Spinal cord (tissue), 10 donors: ENCODE data around the gene WASHC2A. TPM values are rescaled to one million over a fixed set of nuclear protein-coding genes. Genes with fewer than 3 reads are reported as not detected.
"Not testable (repeated sequence)": the region's sequence is repeated elsewhere in the genome, so short reads cannot be mapped to it uniquely, and the experiment has no call there.

Experiments used
- DNase-seq, 6 donors: peaks; one replicate each; pipeline versions ENCODE4 v3.0.0 to v3.0.0-alpha.2; 2013 to 2015; ENCODE audit warnings: low spot score in 6 of 6, low read depth in 4 of 6
- H3K27ac ChIP-seq: one replicate; pipeline ENCODE4 v1.5.1; 2013; ENCODE audit warnings: low read depth, low read length, control low read depth
- H3K27me3 ChIP-seq: one replicate; pipeline ENCODE4 v1.6.1; 2013; ENCODE audit warnings: low read length; ENCODE audit not compliant: control insufficient read depth, insufficient read depth
- H3K36me3 ChIP-seq: one replicate; pipeline ENCODE4 v1.6.1; 2013; ENCODE audit warnings: low read length; ENCODE audit not compliant: control insufficient read depth, insufficient read depth
- H3K4me1 ChIP-seq: one replicate; pipeline ENCODE4 v1.6.1; 2013; ENCODE audit warnings: low read length; ENCODE audit not compliant: control insufficient read depth, insufficient read depth
- H3K4me3 ChIP-seq: one replicate; pipeline ENCODE4 v1.5.1; 2013; ENCODE audit warnings: low read depth, low read length, control low read depth
- H3K9me3 ChIP-seq: one replicate; pipeline ENCODE4 v1.6.1; 2013; ENCODE audit warnings: low read length; ENCODE audit not compliant: control insufficient read depth, insufficient read depth
- WGBS: methylation state at CpG from one replicate; pipeline ENCODE4 v1.1.5; 2013; ENCODE audit warnings: missing lambda C conversion rate; ENCODE audit not compliant: insufficient coverage; 5-methylcytosine and 5-hydroxymethylcytosine counted together
- polyA plus RNA-seq, 2 donors: library from polyadenylated mRNA; unstranded; fragments of 120-200 nt; gene quantifications; one replicate each; pipeline ENCODE4 v1.2.1, GENCODE V29; 2013; ENCODE audit not compliant: insufficient read length in 2 of 2
- total RNA-seq, 2 donors: library from RNA; depleted of rRNA in 1 of 2; stranded (reverse); fragments of 120-200 nt in 1 of 2; fragments of >200 nt in 1 of 2; gene quantifications; one replicate each; pipeline versions ENCODE4 v1.2.3 to v1.2.4, GENCODE V29; 2013 to 2014
- donor health status: healthy.

Gene WASHC2A
- total and polyA plus RNA-seq, 4 donors: 37.4 to 42.9 (median 39.9) TPM

GRCh38 chr10:50035337-50035736 lies 32.4 kb upstream of the WASHC2A start:
- H3K4me3 ChIP-seq, H3K4me1 ChIP-seq, H3K27me3 ChIP-seq, H3K9me3 ChIP-seq, H3K27ac ChIP-seq, H3K36me3 ChIP-seq, DNase-seq: not testable (repeated sequence)
- 49% methylated on average over 3 of the region's 4 CpGs for WGBS

DNA sequence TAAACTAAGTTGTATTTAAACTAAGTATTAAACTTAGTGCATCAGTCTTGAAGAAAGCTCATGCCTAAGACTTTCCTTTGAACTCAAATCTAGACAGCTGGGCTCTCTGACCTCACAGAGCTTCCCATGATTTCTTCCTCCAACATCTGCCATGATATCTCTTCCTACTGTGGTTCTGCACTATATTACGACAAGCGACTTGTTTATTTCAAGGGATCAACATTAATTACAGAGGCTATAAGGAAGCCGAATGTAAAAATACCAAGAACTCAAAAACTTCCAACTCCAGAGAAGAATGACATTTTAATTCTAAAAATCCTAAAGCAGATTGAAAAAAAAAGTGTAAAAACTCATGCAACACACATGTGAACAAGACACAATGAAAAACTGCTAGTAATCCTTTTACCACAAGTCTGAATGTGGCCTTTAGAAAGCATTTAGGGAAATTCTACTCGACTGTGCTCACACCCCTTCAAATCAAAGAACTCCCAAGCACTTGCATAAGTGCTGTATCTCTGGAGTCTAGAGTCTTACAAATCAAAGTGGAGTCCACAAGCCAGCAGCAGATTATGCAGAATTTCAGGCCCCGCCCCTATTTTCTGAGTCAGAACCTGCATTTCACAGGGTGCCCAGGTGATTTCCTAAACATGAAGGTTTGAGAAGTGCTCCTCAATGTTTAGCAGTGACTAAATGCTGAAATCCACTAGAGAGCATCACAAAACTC lies 22.7 kb upstream of the WASHC2A start:
- Histone ChIP-seq H3K4me3 (no peak overlapping the region), H3K9me3 (no peaks in the 10 kb centered on the region), H3K27ac (no peak overlapping the region), H3K4me1 (no peaks in the 10 kb centered on the region), H3K36me3 (no peaks in the 10 kb centered on the region), H3K27me3 (no peaks in the 10 kb centered on the region)
- DNase-seq: no peak
- WGBS: 100% methylated on average over 1 of the region's 5 CpGs

DNA sequence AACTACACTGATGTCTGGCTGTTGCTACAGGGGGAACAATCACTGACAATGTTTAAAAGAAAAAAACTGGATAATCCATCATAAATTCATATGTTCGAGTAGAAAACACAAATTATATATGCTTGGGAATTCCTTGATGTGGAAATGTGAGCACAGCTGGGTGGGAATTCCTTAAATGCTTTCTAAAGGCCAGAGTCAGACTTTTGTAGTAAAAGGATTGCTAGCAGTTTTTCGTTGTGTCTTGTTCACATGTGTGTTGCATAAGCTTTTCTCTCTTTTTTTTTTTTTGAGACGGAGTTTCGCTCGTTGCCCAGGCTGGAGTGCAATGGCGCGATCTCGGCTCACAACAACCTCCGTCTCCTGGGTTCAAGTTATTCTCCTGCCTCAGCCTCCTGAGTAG lies 21.3 kb upstream of the WASHC2A start:
- H3K27me3 ChIP-seq, H3K4me3 ChIP-seq, H3K27ac ChIP-seq, H3K9me3 ChIP-seq, DNase-seq, H3K36me3 ChIP-seq, H3K4me1 ChIP-seq: not testable (repeated sequence)
- 83% methylated on average over 1 of the region's 9 CpGs for WGBS

DNA sequence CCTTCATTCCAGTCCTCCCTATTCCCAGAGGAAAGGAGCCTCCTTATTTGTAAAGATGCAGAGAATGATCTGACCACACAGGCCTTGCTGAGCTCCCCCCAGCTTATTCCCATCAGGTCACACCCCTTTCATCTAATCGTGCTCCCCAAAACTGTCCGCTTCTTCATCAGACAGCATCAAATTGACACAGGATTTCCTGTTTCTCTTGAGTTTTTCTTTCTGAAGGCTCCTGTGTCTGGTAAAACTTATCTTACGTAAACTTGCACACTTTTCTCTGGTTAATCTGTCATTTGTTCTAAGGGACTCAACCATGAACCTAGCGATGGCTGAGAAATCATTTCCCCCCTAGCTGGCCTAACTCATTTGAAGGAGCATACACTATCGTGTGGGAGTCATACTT lies 20.2 kb upstream of the WASHC2A start:
- DNase-seq, H3K9me3 ChIP-seq, H3K4me3 ChIP-seq, H3K27ac ChIP-seq, H3K27me3 ChIP-seq, H3K36me3 ChIP-seq, H3K4me1 ChIP-seq: not testable (repeated sequence)
- 100% methylated on average over 2 of the region's 5 CpGs for WGBS

DNA sequence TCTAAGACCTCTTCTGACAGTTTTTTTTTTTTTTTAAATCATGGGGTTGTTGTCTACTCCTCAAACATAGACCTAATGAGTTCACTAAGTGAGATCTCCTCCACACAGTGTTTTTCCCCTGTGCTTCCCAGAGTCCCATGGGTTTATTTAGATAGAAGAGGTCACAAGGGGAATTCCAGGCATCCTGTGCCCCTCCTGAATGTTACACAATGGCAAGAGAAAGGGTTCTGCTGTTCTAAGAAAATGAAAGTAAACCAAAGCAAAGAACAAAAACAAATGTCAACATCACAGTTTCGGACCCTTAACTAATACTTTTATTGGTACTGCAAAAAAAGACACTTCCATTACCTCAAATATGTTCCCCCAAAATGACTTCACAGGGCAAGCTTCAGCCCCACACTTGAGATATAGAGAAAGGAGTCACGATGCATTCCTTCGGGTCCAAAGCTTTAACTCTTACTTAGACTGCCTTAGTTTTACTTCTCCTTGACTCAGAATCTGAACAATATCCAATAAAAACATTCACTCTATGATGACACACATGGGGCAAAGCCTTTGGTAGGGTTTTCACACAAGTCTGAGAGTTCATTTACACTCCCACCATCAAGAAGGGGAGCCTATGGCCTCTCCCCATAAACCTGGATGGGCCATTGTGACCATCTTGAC lies 15.6 kb upstream of the WASHC2A start:
- H3K4me1 ChIP-seq, DNase-seq, H3K27ac ChIP-seq, H3K36me3 ChIP-seq, H3K27me3 ChIP-seq, H3K4me3 ChIP-seq, H3K9me3 ChIP-seq: not testable (repeated sequence)
- no CpG with 5 or more reads among the region's 3 CpGs for WGBS

DNA sequence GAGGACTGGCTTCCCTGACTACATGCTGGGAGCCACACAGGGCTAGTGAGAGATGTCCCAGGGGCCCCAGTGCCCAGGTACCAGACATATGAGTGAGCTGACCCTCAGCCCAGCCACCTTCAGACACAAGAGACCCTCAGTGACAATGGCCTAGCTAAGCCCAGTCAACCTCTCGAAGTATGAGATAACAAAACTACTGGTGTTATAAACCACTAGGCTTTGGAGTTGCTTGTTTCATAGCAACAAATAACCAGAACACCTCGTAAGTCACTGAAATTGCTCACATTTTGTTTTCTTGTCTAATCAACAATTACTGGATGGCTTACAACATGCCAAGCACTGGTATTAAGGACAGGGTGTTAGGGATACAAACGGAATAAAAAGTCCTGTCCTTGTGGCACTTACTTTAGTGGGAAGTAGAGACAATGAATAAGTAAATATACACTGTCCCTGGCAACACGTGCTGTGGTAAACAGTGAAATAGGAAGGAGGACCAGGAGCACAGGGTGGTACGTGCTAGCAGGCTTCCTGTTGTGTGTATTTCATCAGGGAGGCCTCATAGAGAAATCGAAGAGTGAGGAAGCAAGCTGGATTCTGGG lies 14.9 kb upstream of the WASHC2A start:
- not testable (repeated sequence) for H3K4me3 ChIP-seq, DNase-seq, H3K27me3 ChIP-seq, H3K36me3 ChIP-seq, H3K9me3 ChIP-seq, H3K27ac ChIP-seq, H3K4me1 ChIP-seq
- 43% methylated on average over 1 of the region's 6 CpGs for WGBS

DNA sequence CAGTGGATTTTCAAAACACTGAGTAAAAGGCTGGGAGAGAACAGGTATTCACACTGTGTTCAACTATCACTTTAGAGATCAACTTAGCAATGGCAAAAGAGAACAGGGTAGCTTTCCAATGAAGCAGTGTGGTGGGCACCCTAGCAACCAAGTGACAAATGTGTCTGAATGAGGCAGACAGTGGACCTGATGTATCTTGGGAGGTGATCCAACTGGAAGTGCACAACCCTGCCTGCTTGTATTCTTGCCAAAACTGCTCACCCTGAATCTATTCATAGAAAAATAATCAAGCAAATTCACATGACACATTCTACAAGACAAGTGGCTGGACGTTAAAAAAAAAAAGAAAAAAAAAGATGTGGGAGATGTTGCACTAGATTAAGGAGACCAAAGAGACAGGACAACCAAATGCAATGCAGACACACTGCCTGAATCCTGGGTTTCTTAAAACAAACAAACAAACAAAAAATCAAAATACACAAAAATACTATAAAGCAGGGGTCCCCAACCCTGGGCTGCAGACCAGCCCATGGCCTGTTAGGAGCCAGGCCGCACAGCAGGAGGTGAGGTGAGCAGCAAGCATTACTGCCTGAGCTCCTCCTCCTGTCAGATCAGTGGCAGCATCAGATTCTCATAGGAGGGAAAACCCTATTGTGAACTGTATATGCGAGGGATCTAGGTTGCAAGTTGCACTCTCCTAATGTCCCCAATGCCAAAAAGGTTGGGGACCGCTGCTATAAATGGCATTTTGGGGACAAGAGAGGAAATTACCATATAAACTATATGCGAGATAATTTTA lies 12.1 kb upstream of the WASHC2A start:
- not testable (repeated sequence) for H3K4me1 ChIP-seq, H3K27me3 ChIP-seq, H3K9me3 ChIP-seq, H3K4me3 ChIP-seq, H3K36me3 ChIP-seq, DNase-seq, H3K27ac ChIP-seq
- 67% methylated on average over 1 of the region's 5 CpGs for WGBS

DNA sequence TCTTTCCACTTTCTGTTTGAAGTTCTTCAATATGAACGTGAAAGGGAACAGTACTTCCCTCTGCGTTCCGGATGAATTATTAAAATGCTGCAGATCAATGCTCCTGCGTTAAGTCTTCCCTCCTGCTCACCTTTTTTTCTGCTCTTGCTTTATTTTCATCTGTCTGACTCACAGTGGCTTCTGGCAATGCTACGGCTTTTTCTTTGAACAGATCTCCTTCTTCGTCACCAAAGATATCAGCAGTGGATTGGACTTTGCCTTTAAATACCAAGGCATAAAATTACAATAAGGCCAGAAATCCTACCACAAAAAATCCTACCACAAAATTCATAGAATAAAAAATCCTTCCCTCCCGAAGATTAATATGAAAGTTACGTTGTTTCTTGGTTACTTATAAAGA lies 11.1 kb upstream of the WASHC2A start:
- not testable (repeated sequence) for H3K4me3 ChIP-seq, H3K9me3 ChIP-seq, DNase-seq, H3K27ac ChIP-seq, H3K27me3 ChIP-seq, H3K4me1 ChIP-seq, H3K36me3 ChIP-seq
- no CpG with 5 or more reads among the region's 8 CpGs for WGBS

GRCh38 chr10:50058727-50059126 lies 9.0 kb upstream of the WASHC2A start:
- H3K4me3 ChIP-seq, DNase-seq, H3K27ac ChIP-seq, H3K9me3 ChIP-seq, H3K36me3 ChIP-seq, H3K27me3 ChIP-seq, H3K4me1 ChIP-seq: not testable (repeated sequence)
- WGBS: no CpG with 5 or more reads among the region's 1 CpG
